IPS DF 19.7 (cell line): Measurements from ENCODE around the gene FHOD3.
"Not testable (repeated sequence)": the region's sequence is repeated elsewhere in the genome, so short reads cannot be mapped to it uniquely, and the experiment has no call there.

ENCODE experiments used
- DNase-seq: peaks from one replicate; pipeline ENCODE4 v3.0.0-alpha.2; 2013; ENCODE audit warnings: low read depth, low spot score

FHOD3 gene

DNA sequence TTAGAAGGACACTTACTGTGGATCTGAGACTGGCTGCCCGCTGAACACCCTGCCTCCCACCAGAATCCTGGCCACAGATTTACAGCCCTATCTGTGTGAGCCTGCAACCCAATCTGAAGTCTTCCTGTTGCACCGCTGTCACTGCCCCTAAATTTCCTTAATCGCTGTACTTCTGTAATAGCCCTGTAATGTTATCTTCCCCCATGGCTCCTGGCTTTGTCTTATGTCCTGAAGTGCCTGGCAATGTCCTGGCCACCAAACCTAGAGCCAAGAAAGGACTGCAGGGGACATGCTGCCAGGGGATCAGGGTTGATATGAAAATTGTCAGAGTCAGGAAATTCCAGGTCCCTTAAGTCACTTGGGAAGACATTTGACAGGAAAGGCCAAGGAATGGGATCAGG, 52.7 kb downstream of the FHOD3 start:
- no peak for DNase-seq

DNA sequence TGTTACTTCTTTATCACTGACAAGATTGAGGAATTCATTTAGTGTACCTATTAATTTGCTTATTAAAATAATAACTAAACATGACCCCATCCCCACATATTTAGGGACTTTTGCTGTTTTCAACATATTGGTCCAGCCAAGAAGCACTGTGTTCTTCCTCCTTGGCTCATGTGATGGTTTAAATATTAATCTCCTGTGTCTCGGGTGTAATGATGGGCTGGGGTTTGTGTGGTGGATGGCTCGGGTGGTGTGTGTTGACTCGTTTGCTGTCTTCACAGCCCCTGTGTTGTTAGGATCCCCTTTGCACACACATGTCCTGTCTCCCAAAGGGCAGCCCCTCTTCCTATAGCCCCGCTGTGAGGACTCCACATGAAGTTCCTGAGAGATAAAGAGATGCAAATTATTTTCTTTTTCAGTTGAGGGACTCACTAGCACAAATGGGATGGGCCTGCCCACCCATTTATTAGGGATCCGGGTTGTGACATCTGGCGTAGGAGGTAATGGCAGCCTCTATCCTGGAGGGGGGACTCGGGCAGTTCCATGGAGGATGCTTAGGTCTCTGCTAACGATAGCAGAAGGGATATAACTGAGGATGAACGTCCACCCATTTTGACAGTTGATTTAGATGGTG, 53.4 kb downstream of the FHOD3 start:
- DNase-seq = no peak

DNA sequence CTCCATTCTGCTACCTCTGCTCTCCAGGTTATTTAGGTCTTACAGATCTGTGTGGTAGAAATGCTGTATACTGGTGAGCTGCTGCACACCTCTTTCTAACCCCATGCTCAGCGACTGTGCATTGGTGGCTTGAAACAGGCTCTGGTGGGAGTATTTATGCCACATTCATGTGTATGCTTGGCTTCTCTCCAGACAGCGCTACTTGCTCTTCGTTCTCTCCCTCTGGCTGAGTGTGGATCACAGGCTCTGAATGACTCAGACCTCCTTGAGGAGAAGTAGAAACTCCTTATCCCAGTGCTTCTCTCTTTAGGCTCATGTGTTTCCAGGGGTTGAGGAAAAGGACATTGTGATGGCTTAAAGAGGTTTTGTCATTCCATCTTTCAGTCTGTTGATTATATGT, 54.9 kb downstream of the FHOD3 start:
- no peak for DNase-seq

DNA sequence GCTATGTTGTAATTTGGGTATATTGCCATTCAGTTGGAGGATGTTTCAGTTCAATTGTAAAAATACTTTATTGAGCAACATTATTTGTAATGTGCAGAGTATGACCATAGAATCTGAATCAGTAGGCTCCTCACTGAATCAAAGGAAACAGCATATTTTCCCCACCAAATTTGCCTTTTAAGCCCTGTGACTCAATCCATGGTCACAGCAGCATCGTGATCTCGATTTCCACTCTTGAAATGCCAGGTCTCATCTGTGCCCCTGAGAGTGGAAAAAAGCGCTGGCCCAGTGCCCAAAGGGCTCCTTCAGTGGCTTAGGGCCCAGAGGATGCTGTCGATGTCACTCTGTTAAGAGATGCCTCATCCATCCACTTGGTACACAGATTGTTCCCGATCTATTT, 57.5 kb downstream of the FHOD3 start:
- no peak for DNase-seq

DNA sequence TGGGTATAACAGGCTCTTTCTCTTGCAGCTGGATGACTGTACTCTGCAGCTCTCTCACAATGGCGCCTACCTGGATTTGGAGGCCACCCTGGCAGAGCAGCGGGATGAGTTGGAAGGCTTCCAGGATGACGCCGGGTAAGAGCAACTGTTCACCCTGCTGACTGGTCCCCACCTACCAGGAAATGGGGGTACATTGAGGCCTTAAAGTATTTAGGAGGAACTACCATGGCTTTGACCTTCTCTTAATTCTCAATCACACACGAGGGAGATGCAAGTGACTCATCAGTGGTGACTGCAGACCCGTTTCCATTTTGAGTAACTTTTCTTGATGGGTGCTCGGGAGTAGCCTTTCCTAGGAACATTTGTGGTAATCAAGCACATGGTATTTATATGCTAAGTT, 58.0 kb downstream of the FHOD3 start:
- no peak for DNase-seq

DNA sequence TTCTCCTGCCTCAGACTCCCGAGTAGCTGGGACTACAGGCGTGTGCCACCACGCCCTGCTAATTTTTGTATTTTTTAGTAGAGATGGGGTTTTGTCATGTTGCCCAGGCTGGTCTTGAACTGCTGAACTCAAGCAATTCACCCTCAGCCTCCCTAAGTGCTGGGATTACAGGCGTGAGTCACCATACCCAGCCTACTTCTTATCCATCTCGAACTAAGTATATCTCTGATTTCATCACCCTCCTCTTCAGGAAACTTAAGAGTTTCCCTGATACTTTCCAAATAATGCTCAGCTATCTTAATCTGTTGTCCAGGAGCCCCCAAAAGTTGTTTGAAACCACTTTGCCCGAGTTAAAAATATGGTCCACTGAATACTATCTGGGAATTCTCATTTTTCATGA, 59.2 kb downstream of the FHOD3 start:
- not testable (repeated sequence) for DNase-seq

DNA sequence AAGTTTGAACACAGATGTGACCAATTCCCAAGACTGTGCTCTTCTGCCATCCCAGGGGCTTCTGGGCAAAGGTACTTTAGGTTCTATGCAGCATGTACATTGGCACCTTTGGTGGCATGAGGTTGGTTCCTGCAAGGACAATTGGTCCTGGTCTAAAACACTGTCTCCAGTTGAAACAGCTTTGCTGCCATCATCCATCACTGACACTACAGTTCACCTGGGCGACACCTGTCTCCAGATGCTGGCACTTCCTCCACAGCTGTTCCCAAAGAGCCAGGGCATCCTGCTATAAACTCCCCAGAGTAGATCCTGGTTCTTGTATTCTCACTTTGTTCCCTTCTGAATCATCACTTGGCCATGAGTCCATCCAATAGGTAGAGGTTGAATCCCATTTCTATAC, 60.6 kb downstream of the FHOD3 start:
- no peak for DNase-seq

DNA sequence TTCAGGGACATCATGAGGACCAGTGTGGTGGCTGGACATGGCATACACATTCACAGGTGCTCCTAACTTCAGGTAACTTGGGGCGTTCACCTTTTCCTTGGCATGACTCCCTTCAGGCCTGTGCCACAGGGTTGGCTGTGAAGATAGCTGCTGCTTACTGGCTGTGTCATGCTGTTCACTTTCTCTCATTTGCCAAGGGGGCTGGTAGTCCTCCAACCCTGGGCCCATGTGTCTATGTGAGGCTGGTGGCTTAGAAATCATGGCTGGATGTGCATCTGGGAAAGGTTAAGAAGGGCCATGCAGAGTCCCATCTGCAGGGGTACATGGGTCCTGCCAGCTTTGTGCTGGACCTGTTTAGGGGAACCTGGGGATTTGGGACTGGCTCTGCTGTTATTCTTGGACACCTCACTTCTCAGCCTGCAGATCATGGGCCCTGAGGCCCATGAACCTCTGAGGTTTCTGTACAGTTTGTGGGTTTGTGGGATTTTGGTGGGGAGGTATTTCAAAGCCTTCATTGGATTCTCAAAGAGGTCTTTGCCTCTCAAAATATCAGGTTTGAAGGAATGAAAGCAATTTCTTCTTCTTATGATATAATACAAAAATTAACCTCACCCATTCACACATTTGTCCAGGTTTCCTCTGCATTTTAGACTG, 62.9 kb downstream of the FHOD3 start:
- no peak for DNase-seq

DNA sequence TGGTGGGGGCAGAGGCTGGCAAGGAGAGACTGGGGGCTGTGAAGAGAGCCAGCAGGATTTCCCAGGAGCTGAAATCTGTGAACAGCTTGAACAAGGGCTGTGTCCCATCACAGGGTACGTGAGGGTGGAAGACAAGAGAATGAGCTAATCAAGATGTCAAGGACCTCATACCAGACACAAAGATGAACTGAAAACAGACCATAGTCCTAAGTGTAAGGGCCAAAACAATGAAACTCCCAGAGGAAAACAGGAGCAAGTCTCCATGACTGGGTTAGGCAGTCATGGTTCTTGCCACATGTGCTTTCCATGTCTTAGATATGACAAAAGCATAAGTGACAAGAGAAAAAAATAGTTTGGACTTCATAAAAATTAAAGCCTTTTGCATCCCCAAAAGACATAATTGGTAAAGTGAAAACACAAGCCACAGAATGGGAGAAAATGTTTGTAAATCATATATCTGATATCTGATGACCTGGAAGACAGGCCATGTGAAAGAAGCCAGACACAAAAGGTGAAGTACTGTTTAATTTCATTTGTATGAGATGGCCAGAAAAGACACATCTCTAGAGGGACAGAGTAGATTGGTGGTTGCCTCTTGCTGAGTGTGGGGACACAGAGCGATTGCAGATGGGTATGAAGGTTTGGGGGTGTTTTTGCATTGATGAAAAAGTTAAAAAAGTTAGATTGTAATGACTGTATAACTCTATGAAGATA, 67.6 kb downstream of the FHOD3 start:
- no peak for DNase-seq

DNA sequence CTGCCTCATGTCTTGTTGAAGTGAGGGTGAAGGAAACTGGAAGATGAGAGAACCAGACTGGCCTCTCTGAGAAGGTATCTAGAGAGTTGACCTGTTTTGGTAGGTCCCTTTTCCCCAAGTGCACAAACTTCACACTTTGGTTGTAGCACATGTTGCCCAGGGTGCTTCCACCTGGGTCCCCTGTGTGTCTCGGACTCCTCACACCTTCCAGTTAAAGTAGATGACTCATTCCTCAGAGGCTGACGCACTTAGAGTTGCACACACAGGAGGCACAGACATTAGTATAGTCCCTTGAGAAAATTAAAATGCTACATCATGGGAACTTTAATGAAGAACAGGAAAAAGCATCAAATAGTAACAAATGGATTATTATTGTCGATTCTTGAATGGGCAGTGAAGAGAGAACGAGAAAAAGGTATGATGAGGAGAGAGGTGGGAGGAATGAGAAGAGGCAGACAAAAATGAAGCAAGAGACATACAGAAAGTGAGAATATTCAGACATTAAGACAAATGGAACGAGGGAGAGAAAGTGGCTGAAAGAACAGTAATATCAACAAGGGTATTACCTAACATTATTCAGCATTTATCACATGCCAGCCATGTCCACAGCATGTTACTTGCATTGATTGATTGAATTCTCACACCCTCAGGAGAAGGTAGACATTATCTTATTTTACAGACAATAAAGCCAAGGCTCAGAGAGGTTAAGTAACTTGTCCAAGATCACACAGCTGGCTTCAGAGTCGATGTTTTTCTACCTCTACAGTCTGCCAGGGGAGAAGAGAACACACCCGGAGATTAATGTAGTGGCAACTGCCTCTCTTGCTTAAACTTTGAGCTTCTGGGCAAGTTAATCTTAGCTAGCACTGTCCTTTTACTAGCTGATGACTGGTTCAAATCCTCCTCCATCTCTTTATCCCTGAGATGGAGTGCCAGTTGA, 68.6 kb downstream of the FHOD3 start:
- no peak for DNase-seq

DNA sequence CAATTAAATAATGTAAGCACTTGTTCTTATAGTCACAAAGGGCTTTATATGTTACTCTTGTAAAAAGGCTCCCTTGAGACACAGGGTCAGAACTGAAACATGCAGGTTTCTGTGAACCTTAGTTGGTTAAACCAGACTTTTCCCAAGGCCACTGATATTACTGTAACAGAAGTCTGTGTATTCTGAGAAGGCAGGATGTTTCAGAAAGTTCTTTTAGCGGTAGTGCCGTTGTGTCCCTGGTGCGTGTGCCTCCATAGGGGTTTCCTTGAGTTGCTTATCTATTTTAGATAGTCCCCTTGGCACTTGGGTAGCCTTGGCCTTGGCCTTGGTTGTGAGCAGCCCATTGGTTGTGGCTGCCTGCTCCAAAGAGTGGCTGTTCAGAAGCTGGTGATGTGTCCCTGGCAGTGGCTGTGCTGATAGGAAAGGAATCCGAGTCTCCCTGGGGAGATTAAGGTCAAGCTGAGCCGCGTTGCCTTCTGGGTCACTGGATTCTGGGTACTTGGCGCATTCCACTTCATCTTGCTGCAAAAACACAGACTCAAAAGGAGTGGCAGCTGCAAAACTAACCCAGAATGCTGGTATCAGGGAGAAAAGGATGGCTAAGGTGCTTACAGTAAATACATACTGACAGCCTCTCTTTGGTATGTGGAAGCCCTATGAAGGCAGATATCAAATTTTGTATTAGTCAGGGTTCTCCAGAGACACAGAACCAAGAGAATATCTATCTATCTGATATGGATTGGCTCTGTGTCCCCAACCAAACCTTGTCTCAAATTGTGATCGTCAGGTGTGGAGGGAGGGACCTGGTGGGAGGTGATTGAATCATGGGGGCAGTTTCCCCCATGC, 69.7 kb downstream of the FHOD3 start:
- DNase-seq = no peak

DNA sequence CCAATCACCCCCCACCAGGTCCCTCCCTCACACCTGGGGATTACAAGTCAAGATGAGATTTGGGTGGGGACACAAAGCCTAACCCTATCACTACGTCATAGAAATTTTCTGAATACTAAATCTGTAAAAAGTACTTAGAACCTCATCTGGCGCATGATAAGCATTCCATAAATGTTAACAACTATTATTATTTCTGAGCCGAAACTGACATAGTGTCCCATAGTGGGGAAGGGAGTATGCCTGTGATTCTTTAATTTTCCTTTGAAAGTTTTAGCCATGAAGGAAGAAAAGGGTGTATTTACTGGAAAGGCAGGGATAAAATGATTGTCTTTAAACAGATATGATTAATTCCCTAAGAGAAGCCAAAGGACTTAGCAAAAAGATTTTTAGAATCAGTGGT, 71.4 kb downstream of the FHOD3 start:
- no peak for DNase-seq

DNA sequence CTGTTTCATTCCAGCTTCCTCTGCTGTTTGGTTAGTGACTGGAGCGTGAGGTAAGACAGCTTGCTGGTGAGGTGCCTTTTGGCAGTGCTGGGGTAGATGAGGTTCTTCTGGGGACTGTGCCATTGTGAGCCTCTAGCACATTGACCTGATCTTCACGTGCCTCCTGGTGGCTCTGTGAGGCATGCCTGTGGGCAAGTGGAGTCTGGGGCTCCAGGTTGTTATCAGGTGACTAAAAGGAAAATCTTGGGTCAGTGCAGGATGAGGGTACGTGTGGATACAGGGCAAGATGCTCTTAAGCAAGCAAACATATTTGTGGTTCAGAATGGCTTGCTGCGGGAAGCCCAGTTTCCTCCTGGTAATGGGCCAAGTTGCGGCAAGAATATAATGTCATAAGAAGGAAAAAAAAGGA, 75.4 kb downstream of the FHOD3 start:
- DNase-seq = no peak

DNA sequence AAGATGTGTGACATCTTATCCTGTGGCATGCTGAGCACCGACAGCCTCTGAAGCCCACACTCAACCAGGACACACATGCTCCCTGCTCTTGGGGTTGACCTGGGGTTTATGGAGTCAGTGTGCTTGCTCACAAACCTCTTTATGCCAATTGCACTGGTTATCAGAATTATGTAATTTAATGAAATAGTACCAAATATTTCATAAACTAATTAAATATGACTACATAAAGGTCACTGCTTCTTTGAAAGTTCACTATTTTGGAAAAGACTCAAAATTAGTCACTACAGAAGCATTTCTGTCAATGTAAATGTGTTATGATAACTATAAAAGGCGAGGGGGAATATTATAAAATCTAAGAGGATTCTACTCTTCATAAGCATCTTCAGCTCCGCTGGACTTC, 76.7 kb downstream of the FHOD3 start:
- DNase-seq = no peak

DNA sequence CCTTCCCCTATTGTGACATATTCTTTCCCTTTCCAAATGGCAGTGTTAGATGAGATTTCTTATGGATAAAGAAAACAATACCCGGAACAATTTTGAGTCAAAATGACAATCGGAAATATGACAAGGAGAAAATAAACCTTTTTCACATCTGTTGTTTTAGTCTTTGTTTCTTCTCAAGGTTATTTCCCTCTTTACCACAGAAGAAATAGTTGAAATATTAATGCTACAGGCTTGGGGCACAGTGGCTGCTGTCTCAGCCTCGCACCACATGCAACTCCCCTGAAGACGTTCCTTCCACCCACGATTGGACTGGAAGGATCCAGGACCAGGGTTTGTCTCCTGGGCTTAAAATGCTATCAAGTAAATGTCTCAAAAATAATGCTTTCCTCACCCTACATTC, 77.6 kb downstream of the FHOD3 start:
- DNase-seq = no peak

DNA sequence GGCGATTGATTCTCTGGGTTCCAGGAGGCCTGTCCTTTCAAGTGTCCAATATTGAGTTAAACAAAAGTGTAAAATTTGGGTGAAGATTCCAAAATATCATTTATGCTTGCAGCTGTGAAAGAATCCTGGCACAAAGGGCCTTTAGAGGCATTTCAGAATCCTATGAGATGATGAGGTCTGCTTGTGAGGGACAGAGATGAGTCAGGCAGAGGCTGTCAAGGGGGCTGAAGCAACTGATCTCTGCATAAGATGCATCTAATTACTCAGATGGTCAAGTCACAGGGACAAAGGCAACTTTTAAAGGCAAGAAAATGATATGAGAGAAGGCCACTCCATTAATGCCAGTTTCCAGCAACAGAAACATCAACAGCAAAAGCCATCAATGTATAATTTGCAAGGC, 78.8 kb downstream of the FHOD3 start:
- DNase-seq = no peak

DNA sequence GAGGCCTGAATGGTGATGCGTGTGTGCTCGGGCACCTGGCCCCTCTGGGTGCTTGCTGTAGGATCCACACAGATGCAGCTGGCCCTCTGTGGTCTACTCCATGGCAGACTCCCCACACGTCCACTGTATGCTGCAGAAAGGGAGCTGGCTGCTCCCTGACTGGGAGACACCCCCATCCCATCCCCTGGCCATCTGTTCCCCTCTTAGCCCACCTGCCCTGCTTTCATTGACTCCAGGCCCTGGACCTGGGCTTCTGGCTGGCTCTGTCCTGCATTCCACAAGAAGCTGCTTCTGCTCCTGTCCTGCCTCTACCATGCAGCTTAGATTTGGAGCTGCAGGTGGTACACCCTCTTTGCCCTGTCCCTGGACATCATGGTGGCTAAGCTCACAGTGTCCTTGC, 80.1 kb downstream of the FHOD3 start:
- DNase-seq = no peak

DNA sequence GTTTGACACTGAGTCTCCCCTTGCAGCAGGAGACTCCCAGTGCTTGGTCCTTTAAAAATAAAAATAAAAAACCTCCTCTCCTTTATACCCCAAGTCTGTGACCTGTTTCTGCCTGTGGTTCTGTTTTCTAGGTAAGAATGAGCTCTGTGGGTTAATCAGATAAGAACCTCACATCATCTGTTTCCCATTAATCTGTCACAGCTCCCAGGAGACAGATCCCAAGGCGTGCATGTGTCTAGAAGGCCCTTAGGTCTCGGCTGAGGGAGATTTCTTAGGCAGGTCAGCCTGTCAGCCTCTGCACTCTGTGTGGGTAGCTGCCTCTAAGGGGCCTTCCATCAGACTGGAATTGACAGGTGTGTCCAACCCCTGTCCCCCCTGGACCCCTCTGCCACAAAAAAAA, 80.7 kb downstream of the FHOD3 start:
- no peak for DNase-seq

DNA sequence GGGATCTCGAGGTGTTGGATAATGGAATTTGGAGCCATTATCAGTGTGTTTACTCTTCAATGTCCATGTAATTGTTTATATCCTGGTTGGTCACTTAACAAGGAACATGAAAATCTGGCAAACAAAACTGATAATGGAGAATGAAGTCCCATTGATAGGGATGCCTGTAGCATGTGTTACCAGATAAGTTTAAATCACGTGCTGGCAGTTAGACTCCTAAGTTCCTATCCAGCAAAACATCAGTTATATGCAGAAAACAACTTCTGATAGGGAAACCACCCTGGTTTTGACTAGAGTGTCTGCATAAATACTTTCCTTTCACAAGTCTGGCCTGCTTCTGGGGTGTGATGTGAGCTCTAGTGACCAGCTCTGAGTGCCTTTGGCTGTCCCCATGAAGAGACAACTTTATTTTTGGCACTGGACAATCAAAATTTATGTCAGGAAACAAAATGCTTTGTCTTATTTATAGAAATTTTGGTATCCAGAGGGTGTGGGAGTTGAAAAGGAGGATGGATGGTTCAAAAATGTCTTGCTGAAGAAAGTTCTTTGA, 82.0 kb downstream of the FHOD3 start:
- no peak for DNase-seq

DNA sequence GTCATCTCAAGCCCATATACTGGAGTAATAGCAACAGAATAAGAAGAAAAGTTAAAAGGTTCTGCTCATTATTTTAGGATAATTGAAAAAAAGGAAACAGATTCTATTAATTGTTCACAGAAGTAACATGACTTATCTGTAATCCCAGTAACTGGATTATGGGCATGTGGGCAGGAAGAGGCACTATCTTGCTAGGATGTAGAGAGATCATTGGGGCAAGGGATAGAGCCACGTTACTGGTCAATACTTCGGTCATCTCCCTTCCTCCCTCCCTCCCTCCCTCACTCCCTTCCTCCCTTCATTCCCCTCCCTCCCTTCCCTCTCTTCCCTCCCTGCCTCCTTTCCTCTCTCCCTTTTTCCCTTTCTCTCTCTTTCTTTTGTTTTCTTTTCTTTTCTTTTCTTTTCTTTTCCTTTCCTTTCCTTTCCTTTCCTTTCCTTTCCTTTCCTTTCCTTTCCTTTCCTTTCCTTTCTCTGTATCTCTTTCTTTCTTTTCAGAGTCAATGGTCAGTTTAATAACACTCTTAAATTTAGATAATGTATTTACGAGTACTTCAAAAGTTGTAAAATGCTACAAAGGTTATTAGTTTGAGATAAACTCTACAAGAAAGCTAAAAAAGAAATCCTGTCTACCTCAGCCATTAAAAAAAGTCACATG, 82.8 kb downstream of the FHOD3 start:
- no peak for DNase-seq
